ENCODE data around the gene USP51.
"Not testable (repeated sequence)": the region's sequence is repeated elsewhere in the genome, so short reads cannot be mapped to it uniquely, and the experiment has no call there.

DNA sequence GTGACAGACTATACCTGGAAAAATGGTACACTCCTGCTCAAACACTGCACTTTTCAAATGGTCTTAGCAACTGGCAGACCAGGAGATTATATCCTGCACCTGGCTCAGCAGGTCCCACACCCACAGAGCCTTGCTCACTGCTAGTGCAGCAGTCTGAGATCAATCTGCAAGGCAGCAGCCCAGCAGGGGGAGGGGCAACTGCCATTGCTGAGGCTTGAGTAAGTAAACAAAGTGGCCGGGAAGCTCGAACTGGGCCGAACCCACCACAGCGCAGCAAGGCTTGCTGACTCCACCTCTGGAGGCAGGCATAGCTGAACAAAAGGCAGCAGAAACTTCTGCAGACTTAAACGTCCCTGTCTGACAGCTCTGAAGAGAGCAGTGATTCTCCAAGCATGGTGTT lies 46.2 kb downstream of the USP51 start:
- TF ChIP-seq, protein P1, sequence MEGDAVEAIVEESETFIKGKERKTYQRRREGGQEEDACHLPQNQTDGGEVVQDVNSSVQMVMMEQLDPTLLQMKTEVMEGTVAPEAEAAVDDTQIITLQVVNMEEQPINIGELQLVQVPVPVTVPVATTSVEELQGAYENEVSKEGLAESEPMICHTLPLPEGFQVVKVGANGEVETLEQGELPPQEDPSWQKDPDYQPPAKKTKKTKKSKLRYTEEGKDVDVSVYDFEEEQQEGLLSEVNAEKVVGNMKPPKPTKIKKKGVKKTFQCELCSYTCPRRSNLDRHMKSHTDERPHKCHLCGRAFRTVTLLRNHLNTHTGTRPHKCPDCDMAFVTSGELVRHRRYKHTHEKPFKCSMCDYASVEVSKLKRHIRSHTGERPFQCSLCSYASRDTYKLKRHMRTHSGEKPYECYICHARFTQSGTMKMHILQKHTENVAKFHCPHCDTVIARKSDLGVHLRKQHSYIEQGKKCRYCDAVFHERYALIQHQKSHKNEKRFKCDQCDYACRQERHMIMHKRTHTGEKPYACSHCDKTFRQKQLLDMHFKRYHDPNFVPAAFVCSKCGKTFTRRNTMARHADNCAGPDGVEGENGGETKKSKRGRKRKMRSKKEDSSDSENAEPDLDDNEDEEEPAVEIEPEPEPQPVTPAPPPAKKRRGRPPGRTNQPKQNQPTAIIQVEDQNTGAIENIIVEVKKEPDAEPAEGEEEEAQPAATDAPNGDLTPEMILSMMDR (IDR thresholded peaks at IDR 0.05; ENCODE audit: insufficient read depth, low read depth, low read length), result not testable (repeated sequence)
- TF ChIP-seq EZH2 (IDR thresholded peaks at IDR 0.05; ENCODE audit: insufficient read depth, low read length), result not testable (repeated sequence)
